ENCODE results near the gene PACS2.

The PACS2 gene

GRCh38 chr14:105442125-105442524, 127.6 kb downstream of the PACS2 start:
- H3K27me3 ChIP-seq (replicated peaks; ENCODE audit: control insufficient read depth, insufficient read depth, low read length) = no peaks in the 10 kb centered on the region
- no peak for TF ChIP-seq CTCF (IDR thresholded peaks at IDR 0.05; ENCODE audit: insufficient read depth, low read length, poor library complexity, severe bottlenecking)
- H3K36me3 ChIP-seq (ENCODE audit: control insufficient read depth, insufficient read depth, low read length) = peaks cover 27% of the 10 kb centered on the region
- no peak for DNase-seq (ENCODE audit: extremely low read depth, insufficient read length)
- H3K4me3 ChIP-seq (replicated peaks; ENCODE audit: low read depth, low read length) = no peak overlapping the region

- Histone ChIP-seq H3K27me3 (replicated peaks; ENCODE audit: control insufficient read depth, insufficient read depth, low read length) (no peaks in the 10 kb centered on the region), H3K36me3 (ENCODE audit: control insufficient read depth, insufficient read depth, low read length) (peaks cover 25% of the 10 kb centered on the region), H3K4me3 (replicated peaks; ENCODE audit: low read depth, low read length) (no peak overlapping the region)
- TF ChIP-seq CTCF (IDR thresholded peaks at IDR 0.05; ENCODE audit: insufficient read depth, low read length, poor library complexity, severe bottlenecking) = no peak
- no peak for DNase-seq (ENCODE audit: extremely low read depth, insufficient read length)
Observed at GRCh38 chr14:105442834-105443233, 128.3 kb downstream of the PACS2 start.

GRCh38 chr14:105444859-105445258, 130.3 kb downstream of the PACS2 start:
- no peak for TF ChIP-seq CTCF (IDR thresholded peaks at IDR 0.05; ENCODE audit: insufficient read depth, low read length, poor library complexity, severe bottlenecking)
- H3K27me3 ChIP-seq (replicated peaks; ENCODE audit: control insufficient read depth, insufficient read depth, low read length) = no peaks in the 10 kb centered on the region
- no peak for DNase-seq (ENCODE audit: extremely low read depth, insufficient read length)
- peaks cover 20% of the 10 kb centered on the region for H3K36me3 ChIP-seq (ENCODE audit: control insufficient read depth, insufficient read depth, low read length)
- H3K4me3 ChIP-seq (replicated peaks; ENCODE audit: low read depth, low read length) = no peak overlapping the region

GRCh38 chr14:105445290-105445689, 130.7 kb downstream of the PACS2 start:
- Histone ChIP-seq H3K4me3 (replicated peaks; ENCODE audit: low read depth, low read length) (no peak overlapping the region), H3K36me3 (ENCODE audit: control insufficient read depth, insufficient read depth, low read length) (peaks cover 19% of the 10 kb centered on the region), H3K27me3 (replicated peaks; ENCODE audit: control insufficient read depth, insufficient read depth, low read length) (no peaks in the 10 kb centered on the region)
- TF ChIP-seq CTCF (IDR thresholded peaks at IDR 0.05; ENCODE audit: insufficient read depth, low read length, poor library complexity, severe bottlenecking) = no peak
- DNase-seq (ENCODE audit: extremely low read depth, insufficient read length) = no peak

GRCh38 chr14:105445901-105446845, 131.6 kb downstream of the PACS2 start:
- Histone ChIP-seq H3K4me3 (replicated peaks; ENCODE audit: low read depth, low read length) (no peak overlapping the region), H3K27me3 (replicated peaks; ENCODE audit: control insufficient read depth, insufficient read depth, low read length) (no peaks in the 10 kb centered on the region), H3K36me3 (ENCODE audit: control insufficient read depth, insufficient read depth, low read length) (peaks cover 18% of the 10 kb centered on the region)
- no peak for TF ChIP-seq CTCF (IDR thresholded peaks at IDR 0.05; ENCODE audit: insufficient read depth, low read length, poor library complexity, severe bottlenecking)
- DNase-seq (ENCODE audit: extremely low read depth, insufficient read length) = no peak
